ENCODE data around the gene CDCA8. TPM values are rescaled to one million over a fixed set of nuclear protein-coding genes. Genes with fewer than 3 reads are reported as not detected.

Gene CDCA8
- total RNA-seq, 1 donor from 2014 or later = 2.9 TPM

DNA sequence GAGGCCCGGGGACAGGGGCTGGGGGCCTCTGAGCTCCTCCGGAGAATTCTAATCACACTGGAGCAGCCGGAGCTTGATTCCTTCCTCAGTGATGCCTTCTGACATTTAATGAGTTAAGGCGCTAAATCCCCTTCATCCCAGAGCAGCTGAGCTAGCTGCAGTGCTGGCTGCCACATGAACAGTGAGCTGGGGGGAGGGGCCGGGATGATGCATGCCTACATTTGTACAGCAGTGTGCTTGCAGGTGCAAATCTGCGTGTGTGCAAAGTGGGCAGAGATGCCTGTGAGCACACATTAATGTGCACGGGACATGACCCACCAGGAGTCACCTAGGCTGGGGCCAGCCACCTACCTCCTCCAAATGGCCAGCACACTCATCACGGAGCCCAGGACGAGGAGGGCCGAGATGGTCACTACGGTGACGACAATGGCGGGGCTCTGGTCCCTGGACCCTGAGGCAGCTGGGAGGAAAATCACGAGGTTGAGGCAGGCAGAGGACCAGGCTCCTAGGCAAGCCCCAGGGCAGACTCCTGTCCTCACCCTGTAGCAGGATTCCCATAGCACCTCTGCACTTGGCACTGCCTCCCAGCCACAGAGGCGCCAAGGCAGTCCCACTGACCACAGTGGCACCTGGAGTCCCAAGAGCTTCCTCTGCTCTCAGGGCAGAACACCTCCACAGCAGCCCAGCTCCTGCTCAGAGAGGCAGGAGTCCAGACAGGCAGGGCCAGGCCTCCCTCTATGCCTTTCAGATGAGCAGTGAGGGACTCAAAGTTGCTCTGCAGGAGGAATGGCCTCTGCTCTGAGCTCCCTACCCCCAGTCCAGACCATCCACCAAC, 34.7 kb downstream of the CDCA8 start:
- H3K36me3 Mint-ChIP-seq (ENCODE audit: low read depth) = no peaks in the 10 kb centered on the region
- CTCF ChIA-PET = no interaction called here
- peaks cover 12% of the 10 kb centered on the region for H3K27me3 Mint-ChIP-seq
- H3K9me3 Mint-ChIP-seq = no peaks in the 10 kb centered on the region
- ATAC-seq (ENCODE audit: low read depth) (no peak), DNase-seq (no peak)
- no peak overlapping the region for H3K4me3 Mint-ChIP-seq
- intact Hi-C loops (cut with micrococcal nuclease) = no loop called here
- no peaks in the 10 kb centered on the region for H3K4me1 Mint-ChIP-seq
- TF ChIP-seq, protein P1, sequence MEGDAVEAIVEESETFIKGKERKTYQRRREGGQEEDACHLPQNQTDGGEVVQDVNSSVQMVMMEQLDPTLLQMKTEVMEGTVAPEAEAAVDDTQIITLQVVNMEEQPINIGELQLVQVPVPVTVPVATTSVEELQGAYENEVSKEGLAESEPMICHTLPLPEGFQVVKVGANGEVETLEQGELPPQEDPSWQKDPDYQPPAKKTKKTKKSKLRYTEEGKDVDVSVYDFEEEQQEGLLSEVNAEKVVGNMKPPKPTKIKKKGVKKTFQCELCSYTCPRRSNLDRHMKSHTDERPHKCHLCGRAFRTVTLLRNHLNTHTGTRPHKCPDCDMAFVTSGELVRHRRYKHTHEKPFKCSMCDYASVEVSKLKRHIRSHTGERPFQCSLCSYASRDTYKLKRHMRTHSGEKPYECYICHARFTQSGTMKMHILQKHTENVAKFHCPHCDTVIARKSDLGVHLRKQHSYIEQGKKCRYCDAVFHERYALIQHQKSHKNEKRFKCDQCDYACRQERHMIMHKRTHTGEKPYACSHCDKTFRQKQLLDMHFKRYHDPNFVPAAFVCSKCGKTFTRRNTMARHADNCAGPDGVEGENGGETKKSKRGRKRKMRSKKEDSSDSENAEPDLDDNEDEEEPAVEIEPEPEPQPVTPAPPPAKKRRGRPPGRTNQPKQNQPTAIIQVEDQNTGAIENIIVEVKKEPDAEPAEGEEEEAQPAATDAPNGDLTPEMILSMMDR (IDR thresholded peaks at IDR 0.05) = no peak
- POLR2A ChIA-PET = no interaction called here
- H3K27ac Mint-ChIP-seq = no peak overlapping the region

DNA sequence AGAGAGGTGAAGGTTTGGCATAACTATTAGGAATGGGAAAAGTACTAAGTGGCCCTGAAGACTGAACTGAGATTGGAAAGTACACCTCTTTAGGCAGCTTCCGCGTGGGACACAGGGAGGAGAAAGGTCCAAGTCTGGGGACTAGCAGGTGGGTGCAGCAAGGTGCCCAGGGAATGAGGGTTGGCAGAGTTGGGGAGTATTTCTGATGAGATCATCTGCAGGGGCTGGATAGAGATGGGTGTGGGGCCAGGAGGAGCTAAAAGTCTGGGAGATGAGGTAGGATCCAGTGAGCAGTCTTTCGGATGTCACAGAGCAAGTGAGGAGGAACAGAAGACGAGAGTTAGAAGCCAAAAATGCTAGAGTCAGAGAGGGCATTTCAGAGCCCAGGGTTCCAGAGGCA, 36.1 kb downstream of the CDCA8 start:
- H3K27me3 Mint-ChIP-seq = peaks cover 20% of the 10 kb centered on the region
- intact Hi-C loops (cut with micrococcal nuclease) = no loop called here
- H3K9me3 Mint-ChIP-seq = no peaks in the 10 kb centered on the region
- H3K36me3 Mint-ChIP-seq (ENCODE audit: low read depth) = no peaks in the 10 kb centered on the region
- CTCF ChIA-PET = no interaction called here
- TF ChIP-seq, protein P1 (IDR thresholded peaks at IDR 0.05) = no peak
- H3K4me1 Mint-ChIP-seq = no peaks in the 10 kb centered on the region
- DNase-seq (no peak), ATAC-seq (ENCODE audit: low read depth) (no peak)
- POLR2A ChIA-PET = interaction anchor here (0.6 kb wide), 1 partner anchor 284 kb away, joined by 9 read pairs; no protein-coding TSS in a partner anchor
- H3K4me3 Mint-ChIP-seq = no peak overlapping the region
- no peak overlapping the region for H3K27ac Mint-ChIP-seq

DNA sequence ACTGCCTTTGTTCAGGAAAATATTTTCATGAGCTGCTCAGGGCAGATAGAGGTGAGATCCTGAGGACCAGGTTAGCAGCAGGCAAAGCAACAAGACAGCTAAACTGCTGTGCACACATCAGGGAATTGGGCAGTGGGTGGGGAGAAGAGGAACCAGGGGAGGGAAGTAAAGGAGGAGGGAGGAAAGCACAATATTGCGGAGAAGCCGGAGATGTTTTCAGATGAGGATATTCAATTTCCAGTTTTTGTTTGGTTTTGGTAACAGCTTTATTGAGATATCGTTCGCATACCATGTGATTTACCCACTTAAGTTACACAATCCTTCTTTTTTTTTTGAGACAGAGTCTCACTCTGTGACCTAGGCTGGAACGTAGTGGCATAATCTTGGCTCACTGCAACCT, 38.1 kb downstream of the CDCA8 start:
- ATAC-seq (ENCODE audit: low read depth) = no peak
- Mint-ChIP-seq H3K9me3 (no peaks in the 10 kb centered on the region), H3K27ac (no peak overlapping the region), H3K4me1 (no peaks in the 10 kb centered on the region), H3K4me3 (no peak overlapping the region), H3K27me3 (peaks cover 32% of the 10 kb centered on the region), H3K36me3 (ENCODE audit: low read depth) (no peaks in the 10 kb centered on the region)
- TF ChIP-seq, protein P1 (IDR thresholded peaks at IDR 0.05) = no peak
- DNase-seq = no peak
- ChIA-PET POLR2A (no interaction called here), CTCF (interaction anchor here (1.5 kb wide), 1 partner anchor 130 kb away, joined by 4 read pairs; the partner anchor contains the start of gene MTF1)
- intact Hi-C loops (cut with micrococcal nuclease) = no loop called here

DNA sequence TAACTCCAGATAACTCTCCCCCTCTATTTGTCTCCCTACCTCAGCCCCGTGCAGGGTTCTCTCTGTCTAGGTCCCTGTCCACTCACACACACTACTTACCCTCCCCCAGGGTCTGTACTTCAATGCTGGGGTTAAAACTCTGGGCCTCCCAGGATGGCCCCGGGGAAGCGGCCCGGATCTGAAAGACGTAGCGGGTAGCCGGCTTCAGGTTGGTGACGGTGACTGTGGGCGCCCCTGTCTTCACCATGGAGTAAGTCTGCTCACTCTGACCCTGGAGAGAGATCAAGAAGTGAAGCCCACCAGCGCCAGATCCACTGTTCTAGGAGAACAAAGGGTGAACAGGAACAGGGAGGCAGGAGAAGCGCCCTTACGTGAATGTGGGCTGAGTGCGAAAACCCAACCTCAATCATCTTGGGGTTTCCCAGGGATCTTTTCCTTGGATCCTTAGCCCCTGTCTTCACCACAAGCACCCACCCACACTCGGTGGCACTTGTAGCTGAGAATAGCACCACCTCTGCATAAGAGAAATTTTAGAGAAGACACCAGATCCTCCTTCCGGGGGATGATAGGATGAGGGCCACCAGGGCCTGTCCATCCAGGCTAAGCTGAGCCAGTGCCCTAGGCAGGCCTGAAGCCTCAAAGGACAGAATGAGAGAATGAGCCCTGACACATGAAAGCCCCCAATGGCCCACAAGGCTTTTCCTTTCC, 39.1 kb downstream of the CDCA8 start:
- H3K36me3 Mint-ChIP-seq (ENCODE audit: low read depth) = no peaks in the 10 kb centered on the region
- TF ChIP-seq, protein P1 (IDR thresholded peaks at IDR 0.05) = no peak
- no peaks in the 10 kb centered on the region for H3K9me3 Mint-ChIP-seq
- ATAC-seq (ENCODE audit: low read depth) (no peak), DNase-seq (no peak)
- peaks cover 40% of the 10 kb centered on the region for H3K27me3 Mint-ChIP-seq
- H3K4me1 Mint-ChIP-seq = no peaks in the 10 kb centered on the region
- H3K27ac Mint-ChIP-seq = no peak overlapping the region
- intact Hi-C loops (cut with micrococcal nuclease) = no loop called here
- no peak overlapping the region for H3K4me3 Mint-ChIP-seq
- ChIA-PET CTCF (no interaction called here), POLR2A (no interaction called here)

DNA sequence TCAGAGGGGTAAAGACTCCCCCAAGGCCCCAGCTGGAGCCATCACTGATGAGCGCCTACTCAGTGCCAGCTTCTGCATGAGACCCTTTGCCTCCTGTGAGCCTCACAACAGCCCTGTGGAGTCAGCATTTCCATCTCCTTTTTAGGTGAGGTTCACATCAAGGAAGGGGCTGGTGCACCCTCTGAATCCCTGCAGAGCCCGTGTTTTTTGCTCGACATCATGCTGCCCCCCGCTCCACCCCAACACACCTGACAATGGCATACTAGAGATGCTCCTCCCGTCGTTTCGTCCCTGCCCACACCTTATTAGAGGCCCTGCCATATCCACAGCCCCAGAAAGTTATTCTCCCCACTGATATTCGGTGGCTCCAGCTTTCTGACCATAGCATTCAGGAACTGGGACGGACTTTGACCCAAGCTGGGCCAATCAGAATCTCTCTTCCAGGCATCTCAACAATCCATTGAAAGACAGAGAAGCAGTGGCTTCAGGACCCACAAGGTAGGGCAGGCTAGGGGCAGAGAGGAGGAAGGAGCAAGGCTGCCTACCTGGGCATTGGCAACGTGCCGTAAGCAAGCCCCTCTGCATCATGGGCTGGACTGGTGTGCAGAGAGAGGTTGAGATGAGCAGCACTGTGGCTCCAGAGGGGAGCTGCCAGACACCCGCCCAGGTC, 39.9 kb downstream of the CDCA8 start:
- H3K4me1 Mint-ChIP-seq = no peaks in the 10 kb centered on the region
- H3K9me3 Mint-ChIP-seq = peaks cover 2% of the 10 kb centered on the region
- no peak overlapping the region for H3K27ac Mint-ChIP-seq
- H3K27me3 Mint-ChIP-seq = peaks cover 43% of the 10 kb centered on the region
- intact Hi-C loops (cut with micrococcal nuclease) = no loop called here
- no peak overlapping the region for H3K4me3 Mint-ChIP-seq
- no peaks in the 10 kb centered on the region for H3K36me3 Mint-ChIP-seq (ENCODE audit: low read depth)
- ATAC-seq (ENCODE audit: low read depth) = no peak
- no peak for DNase-seq
- ChIA-PET POLR2A (no interaction called here), CTCF (no interaction called here)
- TF ChIP-seq, protein P1 (IDR thresholded peaks at IDR 0.05) = no peak

All from activated B cell treated with CpG ODN at 0.5 μM for 24 hours (primary cell).